HT1080 (cell line): Measurements from ENCODE around the gene PRSS38. TPM values are rescaled to one million over a fixed set of nuclear protein-coding genes. Genes with fewer than 3 reads are reported as not detected.

Experiments
- DNase-seq: peaks from one replicate; pipeline ENCODE4 v3.0.0-alpha.2; 2015; ENCODE audit warnings: low read depth
- total RNA-seq: library from RNA; depleted of rRNA; stranded (reverse); fragments of >200 nt; shearing (Covaris generic); gene quantifications from 2 replicates; pipeline ENCODE4 v1.2.3, GENCODE V29; 2014

Gene PRSS38
- total RNA-seq, 1 experiment from 2014 or later, result not detected

DNA sequence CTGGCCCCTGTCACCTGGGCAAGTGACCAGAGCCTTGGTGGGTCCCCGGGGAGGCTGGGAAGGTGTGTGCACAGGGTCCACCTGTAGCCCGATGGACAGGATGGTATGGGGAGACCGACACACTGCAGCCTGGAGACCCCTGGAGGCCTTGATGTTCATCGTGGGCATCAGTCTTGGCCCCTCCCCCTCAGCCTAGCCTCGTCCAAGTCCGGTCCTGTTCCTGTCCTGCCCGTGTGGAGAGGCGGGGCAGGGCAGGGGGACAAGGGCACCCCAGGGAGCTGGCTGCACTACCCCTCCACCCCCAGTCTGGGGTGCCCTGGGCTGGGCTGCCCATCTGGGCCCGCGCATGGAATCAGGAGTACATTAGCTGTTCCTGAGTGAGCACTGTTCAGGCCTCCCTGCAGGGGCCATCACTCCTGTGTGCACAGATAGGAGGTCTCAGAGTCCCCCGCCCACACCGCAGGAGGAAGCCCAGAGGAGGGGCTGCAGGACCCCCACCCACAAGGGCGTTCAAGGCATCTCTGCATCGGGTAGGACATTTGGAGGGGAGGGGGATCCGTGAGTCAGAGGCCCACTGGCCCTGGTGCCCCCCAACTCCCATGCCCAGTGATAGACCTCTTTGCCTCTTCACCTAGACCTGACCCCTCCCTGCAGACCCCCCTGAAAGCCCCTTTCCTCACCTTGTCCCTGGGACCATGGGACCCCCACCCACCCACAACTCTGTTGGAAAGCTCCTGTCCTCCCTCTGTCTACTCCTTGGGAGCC, 69.1 kb downstream of the PRSS38 start:
- no peak for DNase-seq

DNA sequence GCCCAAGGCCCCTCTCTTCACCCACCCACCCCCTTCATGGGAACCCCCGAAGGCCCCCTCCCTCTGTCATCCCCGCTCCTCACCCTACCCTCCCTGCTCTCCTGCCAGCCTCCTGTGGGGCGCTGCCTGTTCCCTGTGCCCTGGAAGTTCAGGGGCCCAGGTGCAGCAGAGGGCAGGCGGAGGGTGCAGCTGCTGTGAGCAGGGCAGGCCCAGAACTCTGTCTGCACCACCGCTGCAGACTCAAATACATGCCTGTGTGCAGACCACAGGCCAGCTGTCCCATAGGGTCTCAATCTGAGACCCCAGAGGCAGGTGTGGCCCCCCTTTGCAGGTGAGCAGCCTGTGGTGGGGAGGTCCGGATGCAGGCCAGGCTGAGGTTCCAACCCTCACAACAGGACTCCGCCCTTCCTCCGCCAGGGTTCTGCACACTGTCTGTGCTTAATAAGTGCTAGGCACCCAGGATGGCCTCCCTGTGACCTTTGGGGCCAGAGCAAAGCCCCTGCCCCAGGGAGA, 69.7 kb downstream of the PRSS38 start:
- DNase-seq, result no peak

DNA sequence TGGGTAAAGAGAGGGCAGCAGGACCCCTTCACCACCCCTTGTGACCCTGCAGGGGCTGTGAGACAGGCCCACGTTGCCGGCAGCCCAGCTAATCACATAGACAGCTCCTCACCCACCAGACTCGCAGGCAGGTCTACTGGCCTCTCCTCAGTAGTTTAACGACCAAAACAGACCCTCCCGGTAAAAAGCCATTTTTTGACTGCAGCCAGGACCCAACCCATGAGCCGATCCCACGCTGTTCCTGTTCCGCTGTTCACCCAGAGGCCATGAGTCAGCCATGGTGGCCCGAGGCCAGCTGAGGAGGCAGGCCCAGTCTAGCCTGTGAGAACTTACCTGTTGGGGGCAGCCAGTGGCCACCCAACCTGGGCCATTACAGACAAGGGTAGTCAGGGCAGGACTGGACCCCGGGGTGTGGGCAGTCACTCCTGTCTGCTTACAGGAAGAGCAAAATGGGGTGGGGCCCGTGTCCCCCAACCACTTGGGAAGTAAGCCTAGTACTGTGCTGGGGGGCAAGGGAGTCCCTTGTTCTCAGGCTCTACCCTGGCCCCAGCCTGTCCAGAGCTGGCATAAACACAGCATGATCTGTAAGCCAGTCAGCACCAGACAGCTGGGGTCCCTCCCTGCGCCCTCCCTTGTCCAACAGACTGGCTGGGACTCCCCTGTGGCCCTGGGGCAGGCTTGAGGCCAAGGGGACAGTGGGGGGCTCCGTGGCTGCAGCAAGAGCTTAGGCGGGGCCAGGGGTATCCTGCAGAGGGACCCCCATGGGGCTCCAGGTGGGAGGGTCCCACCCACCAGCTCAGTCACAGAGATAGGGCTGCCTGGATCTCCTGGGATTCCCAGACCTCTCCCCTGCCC, 70.4 kb downstream of the PRSS38 start:
- DNase-seq, result peak; percentile 53

DNA sequence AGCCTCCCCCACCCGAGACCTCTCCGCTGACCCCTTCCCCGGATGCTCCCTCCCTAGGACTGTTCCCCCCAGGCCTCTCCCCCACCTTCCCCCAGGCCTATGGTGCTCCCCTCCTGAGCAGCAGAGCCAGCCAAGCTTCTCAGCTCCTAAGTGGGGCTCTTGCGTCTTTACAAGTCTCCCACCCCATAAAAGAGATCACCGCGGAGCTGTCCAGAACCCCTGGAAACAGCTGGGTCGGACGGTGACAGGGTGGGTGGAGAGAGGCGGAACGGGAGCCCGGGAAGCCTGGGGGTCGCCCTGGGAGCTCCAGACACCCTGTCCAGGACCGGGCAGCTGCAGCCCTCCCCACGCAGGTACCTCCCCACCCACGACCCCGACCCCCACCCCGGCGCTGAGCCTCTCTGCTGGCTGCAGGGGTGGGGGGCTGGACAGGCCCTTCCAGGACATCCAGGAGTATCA, 71.1 kb downstream of the PRSS38 start:
- DNase-seq, result no peak

DNA sequence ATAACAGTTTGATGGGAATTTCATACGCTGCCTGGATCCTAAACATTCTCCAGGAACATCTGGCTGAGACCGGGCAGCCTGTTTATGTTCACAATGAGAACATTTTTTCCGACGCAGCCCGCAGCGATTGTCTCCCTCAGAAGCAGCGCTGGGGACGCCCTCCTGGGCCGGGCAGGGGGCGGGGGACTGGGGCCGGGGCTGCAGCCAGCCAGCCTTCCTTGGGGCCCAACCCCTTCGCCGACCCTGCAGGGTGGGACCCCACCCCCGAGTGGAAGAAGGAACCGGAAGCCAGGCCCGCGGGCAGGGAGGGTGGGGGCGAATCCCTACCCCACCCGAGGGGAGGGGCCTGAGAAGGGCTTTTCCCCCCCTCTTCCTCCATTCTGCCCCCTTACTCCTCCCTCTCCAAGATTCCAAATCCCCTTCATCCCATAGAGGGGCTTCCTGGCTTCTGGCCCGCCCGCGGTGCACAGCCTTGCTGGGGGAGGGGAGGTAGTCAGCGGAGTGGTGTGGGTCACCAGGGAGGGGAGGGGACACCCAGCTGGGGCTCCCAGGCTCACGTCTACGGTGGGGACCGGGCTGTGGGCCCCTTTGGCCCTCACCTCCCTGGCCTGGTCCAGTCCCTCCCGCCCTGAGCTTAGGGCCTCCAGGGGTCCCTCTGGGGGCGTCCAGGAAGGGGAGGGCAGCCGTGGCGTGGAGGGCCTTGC, 71.7 kb downstream of the PRSS38 start:
- no peak for DNase-seq

DNA sequence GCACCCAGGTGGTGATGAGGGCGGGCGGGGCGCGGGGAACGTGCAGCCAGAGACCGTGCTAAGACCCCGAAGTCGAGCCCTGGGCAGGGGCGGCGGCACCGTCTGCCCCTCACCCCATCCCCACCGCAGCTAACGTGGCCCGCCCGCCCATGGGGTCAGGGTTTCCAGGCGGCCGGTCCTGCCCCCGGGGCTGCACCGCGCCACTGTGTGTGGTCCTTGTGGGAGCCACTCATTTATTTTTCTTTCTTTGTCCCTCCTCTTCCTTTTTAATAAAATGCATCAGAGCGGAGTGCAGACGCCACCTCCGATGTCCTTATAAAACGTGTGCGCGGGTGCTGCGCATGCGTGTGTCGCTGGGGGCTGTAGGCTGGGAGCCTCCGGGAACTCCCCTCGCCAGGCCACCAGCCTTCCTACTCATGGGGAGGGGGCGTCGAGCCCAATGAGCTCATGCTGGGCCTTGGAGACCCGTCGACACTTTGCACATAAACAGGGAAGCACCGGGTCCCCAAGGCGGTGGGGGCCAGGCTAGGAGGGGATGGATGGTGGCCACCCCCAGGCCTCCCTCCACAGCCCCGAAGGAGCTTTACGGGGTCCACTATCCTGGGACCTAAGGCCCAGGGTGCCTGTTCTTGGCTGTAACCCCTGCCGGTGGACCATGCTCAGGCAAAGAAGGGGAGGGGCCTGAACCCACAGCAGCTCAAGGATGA, 72.4 kb downstream of the PRSS38 start:
- DNase-seq, result no peak

DNA sequence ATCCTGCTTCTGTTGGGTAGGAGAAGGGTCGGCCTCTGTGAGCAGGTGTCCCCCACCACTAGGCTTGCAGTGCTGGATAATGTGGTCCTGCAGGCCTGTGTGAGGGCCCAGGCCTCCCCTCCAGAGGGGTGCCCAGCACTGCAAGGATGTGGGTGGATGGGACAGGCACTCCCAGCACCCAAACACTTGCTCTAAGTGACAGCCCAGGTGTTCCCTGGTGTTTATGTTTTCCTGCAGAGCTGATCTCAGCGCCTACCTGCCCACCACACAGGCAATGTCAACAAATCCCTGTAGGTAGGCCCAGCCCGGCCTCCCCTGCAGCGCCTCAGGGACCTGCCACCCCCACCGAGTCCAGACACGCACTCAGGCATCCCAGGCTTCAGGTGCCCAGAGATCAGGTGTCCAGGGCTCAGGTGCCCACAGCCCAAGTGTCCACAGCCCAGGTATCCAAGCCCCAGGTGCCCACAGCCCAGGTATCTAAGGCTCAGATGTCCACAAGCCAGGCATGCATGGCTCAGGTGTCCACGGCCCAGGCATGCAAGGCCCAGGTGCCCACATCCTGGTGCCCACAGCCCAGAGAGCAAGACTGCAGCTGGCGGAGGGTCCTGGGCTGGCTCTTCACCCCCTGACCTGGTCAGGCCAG, 73.0 kb downstream of the PRSS38 start:
- DNase-seq, result no peak

DNA sequence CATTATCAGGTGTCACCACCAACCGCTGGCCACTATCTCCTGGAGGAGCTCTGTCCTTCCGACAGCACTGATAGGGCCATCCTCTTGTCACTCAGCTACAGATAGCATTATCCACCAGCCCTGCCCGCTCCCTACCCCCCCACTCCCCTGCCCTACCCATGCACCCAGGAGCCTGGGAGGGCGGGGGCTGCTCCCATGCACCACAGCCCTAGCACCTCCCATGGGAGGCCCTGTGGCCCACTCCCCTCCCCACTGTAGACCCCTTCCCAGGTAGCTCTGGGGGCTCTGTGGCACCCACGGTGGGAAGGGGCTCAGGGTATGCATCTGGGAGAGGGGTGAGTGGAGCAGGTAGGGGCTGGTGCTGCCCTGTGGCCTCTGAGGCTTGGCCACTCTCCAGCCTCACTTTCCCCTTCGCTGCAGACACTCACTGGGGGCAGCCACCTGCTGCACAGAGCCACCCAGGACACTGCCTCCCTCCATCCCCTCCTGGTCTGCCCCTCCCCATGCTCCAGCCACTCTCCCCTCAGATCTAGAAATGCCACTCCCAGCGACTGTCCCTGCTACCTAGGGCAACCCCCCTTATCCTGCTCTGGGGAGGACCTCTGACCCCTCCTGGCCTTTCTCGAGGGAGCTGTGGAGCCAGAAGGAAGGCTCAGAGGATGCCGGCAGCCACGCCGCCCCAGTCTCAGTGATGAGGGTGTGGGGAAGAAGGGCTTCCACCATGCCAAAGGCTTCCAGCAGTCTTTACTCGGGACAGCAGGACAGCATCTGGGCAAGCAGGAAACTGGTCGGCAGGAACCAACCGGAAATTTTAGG, 73.8 kb downstream of the PRSS38 start:
- no peak for DNase-seq

DNA sequence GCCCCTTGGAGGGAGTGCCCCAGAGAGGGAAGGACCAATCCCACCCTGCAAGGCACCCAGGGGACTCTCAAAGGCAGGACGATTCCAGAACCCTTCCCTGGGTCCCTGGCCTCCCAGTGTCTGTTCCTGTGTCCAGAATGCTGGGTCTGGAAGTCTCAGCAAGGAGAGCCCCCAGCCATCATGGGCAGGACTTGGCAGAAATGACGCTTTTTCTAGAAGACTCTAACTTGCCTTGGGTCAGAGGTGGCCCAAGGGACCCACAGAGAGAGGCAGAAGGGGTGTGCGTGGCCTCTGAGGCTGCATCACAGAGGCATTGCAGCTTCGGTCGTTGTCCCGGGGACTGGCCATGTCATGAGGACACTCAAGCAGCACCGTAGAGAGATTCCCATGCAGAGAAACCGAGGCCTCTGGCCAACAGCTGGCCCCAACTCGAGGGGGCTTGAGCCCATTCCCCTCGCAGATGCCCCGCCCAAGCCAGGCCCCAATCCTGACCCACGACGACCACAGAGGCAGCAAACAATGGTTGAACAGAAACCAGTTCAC, 74.5 kb downstream of the PRSS38 start:
- DNase-seq, result no peak

DNA sequence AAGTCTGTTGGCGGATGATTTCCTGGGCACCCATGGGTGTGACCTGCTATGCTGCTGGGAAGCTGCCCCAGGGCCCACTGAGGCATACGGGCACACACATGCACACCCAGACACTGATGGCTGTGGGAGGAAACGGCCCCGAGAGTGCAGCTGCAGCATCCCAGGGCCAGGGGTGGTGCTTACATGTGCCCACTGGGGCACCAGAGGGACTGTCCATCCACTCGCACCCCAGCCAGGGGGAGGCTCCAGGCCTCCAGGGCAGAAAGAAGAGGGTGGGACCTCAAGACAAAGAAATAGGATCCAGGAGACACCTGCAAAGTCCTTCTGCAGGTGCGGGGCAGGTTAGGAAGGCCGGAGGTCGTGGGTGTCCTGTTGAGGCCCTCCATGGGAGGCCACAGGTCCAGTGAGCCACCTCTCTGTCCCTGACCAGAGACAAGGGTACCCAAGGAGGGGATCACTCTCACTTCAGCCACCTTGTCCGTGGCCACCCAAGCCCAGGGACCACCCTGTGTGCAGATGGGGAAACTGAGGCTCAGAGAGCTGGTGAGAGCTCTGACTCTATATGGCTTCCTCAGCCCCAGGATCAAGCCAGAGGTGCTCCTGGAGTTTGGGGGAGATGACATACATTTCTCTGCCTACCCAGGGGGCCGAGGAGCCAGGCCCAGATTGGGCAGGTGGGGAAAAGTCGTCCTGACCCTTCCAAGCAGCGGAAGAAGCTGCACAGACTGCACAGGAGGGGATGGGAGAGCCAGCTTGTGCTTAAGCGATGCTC, 75.2 kb downstream of the PRSS38 start:
- no peak for DNase-seq

DNA sequence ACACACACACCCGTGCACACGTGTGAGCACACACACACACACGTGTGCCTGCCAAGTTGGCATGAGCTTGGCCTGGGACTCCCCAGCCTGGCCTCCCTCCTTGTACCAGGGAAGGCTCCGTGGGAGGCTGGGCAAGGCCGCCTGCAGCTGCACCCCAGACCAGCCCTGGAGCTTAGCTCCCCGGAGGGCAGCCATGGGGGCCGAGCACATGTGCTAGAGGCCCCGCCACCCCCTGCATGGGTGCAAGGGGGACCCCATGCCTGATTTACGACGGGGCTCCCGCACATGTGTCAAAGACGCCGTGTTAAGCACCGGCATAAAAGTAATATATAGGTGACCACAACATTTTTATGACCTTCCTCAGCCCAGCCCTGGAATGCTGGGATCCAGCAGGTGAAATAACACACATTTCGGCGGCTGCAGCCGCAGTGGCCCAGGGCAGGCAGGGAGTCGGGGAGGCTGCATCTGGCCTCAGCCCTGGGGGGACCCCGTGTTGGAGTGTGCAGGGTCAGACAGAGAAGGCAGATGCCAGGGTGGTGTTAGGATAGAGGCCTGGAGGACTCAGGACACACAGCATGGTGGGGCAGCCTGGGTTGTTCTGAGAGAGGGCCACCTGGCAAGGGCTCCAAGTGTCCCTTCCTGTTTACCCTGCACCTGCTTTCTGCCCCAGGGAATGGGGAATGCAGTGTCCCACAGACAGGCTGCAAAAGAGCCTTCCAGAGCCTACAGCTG, 75.9 kb downstream of the PRSS38 start:
- no peak for DNase-seq

DNA sequence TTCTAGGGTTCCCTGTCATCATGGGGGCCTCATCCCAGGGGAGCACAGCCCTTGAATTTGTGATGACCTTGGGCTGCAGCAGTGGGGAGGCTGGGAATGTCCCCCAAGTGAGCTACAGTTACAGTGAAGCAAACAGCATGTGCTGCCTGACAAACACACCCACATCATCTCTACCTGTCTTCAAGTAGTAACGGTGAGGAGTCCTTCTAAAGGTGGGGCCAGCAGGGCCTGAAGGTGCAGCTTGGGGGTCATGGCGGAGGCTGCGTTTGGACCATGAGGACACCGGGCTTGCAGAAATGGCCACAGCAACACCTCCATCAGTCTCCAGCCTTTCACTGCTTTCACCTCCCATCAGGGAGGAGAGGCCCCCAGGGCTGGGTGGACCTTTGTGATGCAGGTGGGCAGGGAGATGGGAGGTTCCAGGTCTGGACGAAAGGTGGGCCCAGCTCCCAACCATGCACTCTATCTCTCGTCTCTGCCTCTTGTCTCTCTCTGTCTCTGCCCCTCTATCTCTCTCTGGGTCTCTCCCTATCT, 76.5 kb downstream of the PRSS38 start:
- DNase-seq, result no peak

DNA sequence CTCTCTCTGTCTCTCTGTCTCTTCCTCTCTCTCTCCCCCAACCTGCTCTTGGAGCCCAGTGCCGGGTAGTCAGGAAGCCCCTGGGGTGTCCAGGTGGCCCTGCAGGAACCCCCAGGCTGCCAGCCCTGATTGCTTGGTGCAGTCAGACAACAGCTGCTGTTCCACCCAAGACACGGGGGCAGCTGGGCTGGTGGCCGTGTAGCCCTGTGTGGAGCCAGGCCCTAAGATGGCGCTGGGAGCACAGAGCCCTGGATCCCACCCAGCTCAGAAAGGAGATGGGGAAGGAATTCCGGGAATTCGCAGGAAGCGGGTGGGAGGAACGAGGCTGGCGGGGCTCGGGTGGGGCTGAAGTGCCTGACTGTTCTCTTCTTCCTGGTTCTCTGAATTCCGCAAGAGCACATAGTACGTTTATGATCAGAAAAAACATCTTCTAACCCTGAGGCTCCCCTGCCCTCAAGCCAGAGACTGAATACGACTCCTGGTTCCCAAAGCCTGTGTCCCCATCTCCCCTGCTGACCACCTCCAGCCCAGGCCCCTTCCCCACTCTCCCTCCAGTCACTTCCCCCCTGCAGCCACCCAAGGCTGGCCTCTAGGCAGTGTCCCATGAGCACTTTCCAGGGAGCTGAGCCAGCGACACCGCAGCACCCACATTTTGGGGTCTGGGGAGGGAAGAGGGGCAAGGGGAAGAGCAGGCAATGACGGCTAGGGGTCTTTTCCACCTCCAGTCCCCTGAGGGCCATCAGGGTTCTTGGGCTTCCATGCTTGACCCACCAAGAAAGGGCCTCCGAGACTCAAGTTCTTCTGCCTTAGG, 77.2 kb downstream of the PRSS38 start:
- DNase-seq, result no peak

DNA sequence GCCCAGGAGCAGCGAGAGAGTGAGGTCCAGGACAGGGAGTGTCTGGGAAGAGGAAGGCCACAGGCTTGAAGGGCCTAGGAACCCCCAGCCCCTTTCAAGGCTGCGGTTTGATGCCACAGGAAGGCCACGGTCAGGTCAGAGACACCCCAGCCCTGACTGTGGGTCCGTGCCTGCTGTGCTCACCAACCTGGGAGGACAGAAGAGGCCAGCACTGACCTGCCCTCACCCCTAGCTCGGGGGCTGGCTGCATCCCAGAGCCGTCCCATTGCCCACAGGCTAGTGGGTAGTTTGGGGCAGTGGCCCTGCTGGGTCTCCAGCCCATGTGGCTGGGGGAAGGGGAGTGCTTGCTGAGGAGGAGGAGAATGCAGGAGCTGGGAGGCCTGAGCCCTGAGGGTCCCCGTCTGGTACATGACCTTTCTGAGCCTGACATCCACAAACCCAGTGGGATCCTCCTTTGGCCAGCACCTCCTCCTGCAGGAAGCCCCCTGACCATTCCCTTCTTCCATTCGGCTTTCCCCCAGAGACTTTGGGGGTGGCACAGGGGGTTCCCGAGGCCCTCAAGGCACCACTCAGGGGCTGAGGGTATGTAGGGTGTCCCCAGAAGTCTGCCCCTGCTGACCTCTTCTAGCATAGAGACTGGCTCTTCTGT, 77.9 kb downstream of the PRSS38 start:
- DNase-seq, result no peak

DNA sequence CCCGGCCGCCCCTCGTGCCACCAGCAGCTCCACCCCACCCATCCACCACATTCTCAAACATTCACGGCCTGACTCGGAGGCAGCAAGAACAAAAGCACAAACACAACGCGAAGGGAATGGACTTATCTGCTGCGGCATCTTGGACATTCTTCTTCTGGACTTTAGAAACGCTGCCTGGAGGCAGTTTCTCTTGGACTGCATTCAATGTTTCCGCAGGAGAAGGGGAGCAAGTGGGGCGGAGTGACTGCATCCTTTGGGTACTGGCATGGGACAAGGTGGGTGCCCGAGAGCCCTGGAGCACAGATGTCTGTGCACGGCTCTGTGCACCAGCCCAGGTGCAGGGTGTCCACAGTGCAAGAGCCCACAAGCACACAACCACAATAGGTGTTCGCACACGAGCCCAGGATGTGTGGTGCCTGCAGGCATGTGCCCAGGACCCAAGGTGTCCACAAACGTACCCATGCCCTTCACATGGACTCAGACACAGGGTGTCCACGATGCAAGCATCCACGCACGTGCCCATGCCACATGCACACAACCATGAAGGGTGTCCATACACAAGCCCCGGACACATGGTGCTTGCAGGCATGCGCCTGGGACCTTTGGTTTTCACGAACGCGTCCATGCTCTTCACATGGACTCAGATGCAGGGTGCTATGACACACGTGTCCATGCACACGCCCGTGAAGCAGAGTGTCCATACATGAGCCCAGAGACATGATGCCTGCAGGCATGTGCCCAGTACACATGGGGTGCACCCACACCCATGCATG, 78.7 kb downstream of the PRSS38 start:
- DNase-seq, result no peak
